Measurements from ENCODE around the gene C22orf23. TPM values are rescaled to one million over a fixed set of nuclear protein-coding genes. Genes with fewer than 3 reads are reported as not detected.

The C22orf23 gene
- total RNA-seq, 1 experiment from 2014 or later: 0.52 TPM

GRCh38 chr22:37996515-37997246 is 43.3 kb upstream of the C22orf23 start:
- BruUV-seq (replicated peaks): no TSS peak
- peak; percentile 37 for DNase-seq
- intact Hi-C loops (cut with micrococcal nuclease; ENCODE audit: unreplicated experiment): no loop called here
- no peak for TF ChIP-seq CTCF (IDR thresholded peaks at IDR 0.05; ENCODE audit: unreplicated experiment)
- Mint-ChIP-seq H3K4me3 (ENCODE audit: low read depth, unreplicated experiment) (no peak overlapping the region), H3K4me1 (ENCODE audit: low read depth, unreplicated experiment) (peaks cover 34% of the 10 kb centered on the region), H3K27ac (ENCODE audit: unreplicated experiment) (no peak overlapping the region), H3K36me3 (ENCODE audit: insufficient read depth, unreplicated experiment) (peaks cover 15% of the 10 kb centered on the region), H3K9me3 (ENCODE audit: low read depth, unreplicated experiment) (no peaks in the 10 kb centered on the region), H3K27me3 (ENCODE audit: unreplicated experiment) (no peaks in the 10 kb centered on the region)
- CTCF ChIA-PET: interaction anchor here (0.6 to 1.1 kb wide), 2 partner anchors 84 to 299 kb away, joined by 3 to 7 read pairs; no protein-coding TSS in a partner anchor

- no peaks in the 10 kb centered on the region for H3K9me3 Mint-ChIP-seq (ENCODE audit: low read depth, unreplicated experiment)
- peaks cover 15% of the 10 kb centered on the region for H3K36me3 Mint-ChIP-seq (ENCODE audit: insufficient read depth, unreplicated experiment)
- no peak for DNase-seq
- H3K27me3 Mint-ChIP-seq (ENCODE audit: unreplicated experiment): no peaks in the 10 kb centered on the region
- H3K4me1 Mint-ChIP-seq (ENCODE audit: low read depth, unreplicated experiment): peaks cover 34% of the 10 kb centered on the region
- TF ChIP-seq CTCF (IDR thresholded peaks at IDR 0.05; ENCODE audit: unreplicated experiment): no peak
- no peak overlapping the region for H3K27ac Mint-ChIP-seq (ENCODE audit: unreplicated experiment)
- intact Hi-C loops (cut with micrococcal nuclease; ENCODE audit: unreplicated experiment): no loop called here
- CTCF ChIA-PET: interaction anchor here (0.6 kb wide), 1 partner anchor 298 kb away, joined by 7 read pairs; no protein-coding TSS in a partner anchor
- no TSS peak for BruUV-seq (replicated peaks)
- H3K4me3 Mint-ChIP-seq (ENCODE audit: low read depth, unreplicated experiment): no peak overlapping the region
Observed at GRCh38 chr22:37996079-37996478, 42.7 kb upstream of the C22orf23 start.

- no peak for TF ChIP-seq CTCF (IDR thresholded peaks at IDR 0.05; ENCODE audit: unreplicated experiment)
- Mint-ChIP-seq H3K4me3 (ENCODE audit: low read depth, unreplicated experiment) (no peak overlapping the region), H3K36me3 (ENCODE audit: insufficient read depth, unreplicated experiment) (peaks cover 15% of the 10 kb centered on the region), H3K27me3 (ENCODE audit: unreplicated experiment) (no peaks in the 10 kb centered on the region), H3K4me1 (ENCODE audit: low read depth, unreplicated experiment) (peaks cover 34% of the 10 kb centered on the region), H3K9me3 (ENCODE audit: low read depth, unreplicated experiment) (no peaks in the 10 kb centered on the region), H3K27ac (ENCODE audit: unreplicated experiment) (no peak overlapping the region)
- no peak for DNase-seq
- CTCF ChIA-PET: no interaction called here
- no TSS peak for BruUV-seq (replicated peaks)
- intact Hi-C loops (cut with micrococcal nuclease; ENCODE audit: unreplicated experiment): no loop called here
Observed at GRCh38 chr22:37995460-37995859, 42.1 kb upstream of the C22orf23 start.

- no peak for TF ChIP-seq CTCF (IDR thresholded peaks at IDR 0.05; ENCODE audit: unreplicated experiment)
- Mint-ChIP-seq H3K27me3 (ENCODE audit: unreplicated experiment) (no peaks in the 10 kb centered on the region), H3K4me1 (ENCODE audit: low read depth, unreplicated experiment) (peaks cover 33% of the 10 kb centered on the region), H3K27ac (ENCODE audit: unreplicated experiment) (no peak overlapping the region), H3K36me3 (ENCODE audit: insufficient read depth, unreplicated experiment) (peaks cover 12% of the 10 kb centered on the region), H3K4me3 (ENCODE audit: low read depth, unreplicated experiment) (no peak overlapping the region), H3K9me3 (ENCODE audit: low read depth, unreplicated experiment) (no peaks in the 10 kb centered on the region)
- CTCF ChIA-PET: interaction anchor here (0.6 kb wide), 1 partner anchor 43 kb away, joined by 3 read pairs; no protein-coding TSS in a partner anchor
- intact Hi-C loops (cut with micrococcal nuclease; ENCODE audit: unreplicated experiment): no loop called here
- no TSS peak for BruUV-seq (replicated peaks)
- DNase-seq: no peak
Observed at GRCh38 chr22:37994982-37995381, 41.6 kb upstream of the C22orf23 start.
